HEK293T (cell line): ENCODE data around the gene FTCD.

Source experiments
- ARNT ChIP-seq: fragments of 450-650 bp; IDR thresholded peaks from 2 replicates; pipeline ENCODE4 v1.6.1; 2017; ENCODE audit warnings: mild to moderate bottlenecking
- L3MBTL2 ChIP-seq: fragments of 450-650 bp; conservative IDR thresholded peaks from 2 replicates; pipeline ENCODE4 v1.6.1; 2016; ENCODE audit warnings: mild to moderate bottlenecking
- SP1 ChIP-seq: fragments of 450-650 bp; IDR thresholded peaks from 2 replicates; pipeline ENCODE4 v1.6.1; 2017
- TARDBP ChIP-seq: fragments of 450-650 bp; IDR thresholded peaks from 2 replicates; pipeline ENCODE4 v1.6.1; 2016

GRCh38 chr21:46091631-46092025 is 63.8 kb downstream of the FTCD start:
- TF ChIP-seq ARNT: no peak
- TF ChIP-seq L3MBTL2: no peak
- no peak for TF ChIP-seq TARDBP
- no peak for TF ChIP-seq SP1
